ENCODE measurements around the gene DTNB. TPM values are rescaled to one million over a fixed set of nuclear protein-coding genes. Genes with fewer than 3 reads are reported as not detected.

Gene DTNB
- total and polyA plus RNA-seq, 2 donors (not counting 3 experiments of a cell fraction or from before 2014, with no cell fraction given): 11.5 to 17.0 TPM

DNA sequence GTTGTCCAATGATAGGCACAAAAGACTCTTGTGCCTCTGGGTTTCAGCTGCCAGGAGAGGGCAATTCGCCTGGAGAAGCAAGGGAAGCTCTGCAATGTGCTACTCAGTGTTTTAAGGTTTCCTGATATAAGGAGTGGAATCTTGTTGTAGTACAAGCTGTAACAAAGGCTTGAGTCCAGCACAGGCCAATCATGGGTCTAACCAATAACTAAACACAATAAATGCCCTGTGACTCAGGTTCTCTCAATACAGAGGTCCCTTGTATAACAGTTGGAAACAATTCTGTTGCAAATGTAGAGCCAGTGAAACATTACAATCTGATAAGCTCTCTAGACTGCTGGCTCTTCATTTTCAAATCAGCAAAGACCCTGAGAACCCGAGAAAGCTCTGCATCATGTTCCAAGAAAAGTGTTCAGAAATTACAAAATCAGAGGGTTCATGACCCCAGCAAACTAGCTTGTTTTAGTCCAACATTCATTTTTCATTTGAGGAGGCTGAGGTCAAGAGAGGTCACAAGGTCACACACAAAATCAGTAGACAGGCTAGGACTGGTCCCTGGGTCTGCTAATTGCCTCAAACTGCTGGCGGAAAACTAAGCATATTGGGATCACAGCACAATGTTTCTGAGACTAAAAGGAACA, 272.7 kb downstream of the DTNB start:
- no peak overlapping the region for H3K9ac ChIP-seq (replicated peaks; ENCODE audit: extremely low read depth, insufficient read depth, low read length)
- H3K27ac ChIP-seq (ENCODE audit: insufficient read depth, low read depth, low read length): no peak overlapping the region
- no TSS peak for BruUV-seq (replicated peaks)
- no peaks in the 10 kb centered on the region for H3K27me3 ChIP-seq (ENCODE audit: control insufficient read depth in 2 of 2, insufficient read depth in 2 of 2, low read length in 2 of 2)
- no peak for FAIRE-seq
- DNase-seq (ENCODE audit: low read depth, low spot score): no peak
- intact Hi-C loops (cut with micrococcal nuclease): no loop called here
- no peak overlapping the region for H3K4me2 ChIP-seq (ENCODE audit: insufficient read depth, low read length)
- no peaks in the 10 kb centered on the region for H3K79me2 ChIP-seq (ENCODE audit: control insufficient read depth, insufficient read depth, low read length)
- no peaks in the 10 kb centered on the region for H4K20me1 ChIP-seq (replicated peaks; ENCODE audit: control insufficient read depth, extremely low read depth, insufficient read depth, low read length)
- H3K36me3 ChIP-seq (ENCODE audit: control insufficient read depth in 2 of 2, extremely low read depth in 1 of 2, insufficient read depth in 2 of 2, low read length in 2 of 2): no peaks in the 10 kb centered on the region
- H3K4me3 ChIP-seq (replicated peaks in 1 of 3; ENCODE audit: insufficient read depth in 1 of 3, low read depth in 1 of 3, low read length in 3 of 3): no peak overlapping the region
- dilution Hi-C loops (cut with MboI; ENCODE audit: extremely low pct_ligation_motif_present, low sequenced_read_pairs): no loop called here
- no peaks in the 10 kb centered on the region for H3K9me3 ChIP-seq (replicated peaks; ENCODE audit: control insufficient read depth, insufficient read depth, low read length)
- no peaks in the 10 kb centered on the region for H3K9me1 ChIP-seq (replicated peaks; ENCODE audit: control insufficient read depth, extremely low read depth, insufficient read depth, low read length)
- TF ChIP-seq, protein P1, sequence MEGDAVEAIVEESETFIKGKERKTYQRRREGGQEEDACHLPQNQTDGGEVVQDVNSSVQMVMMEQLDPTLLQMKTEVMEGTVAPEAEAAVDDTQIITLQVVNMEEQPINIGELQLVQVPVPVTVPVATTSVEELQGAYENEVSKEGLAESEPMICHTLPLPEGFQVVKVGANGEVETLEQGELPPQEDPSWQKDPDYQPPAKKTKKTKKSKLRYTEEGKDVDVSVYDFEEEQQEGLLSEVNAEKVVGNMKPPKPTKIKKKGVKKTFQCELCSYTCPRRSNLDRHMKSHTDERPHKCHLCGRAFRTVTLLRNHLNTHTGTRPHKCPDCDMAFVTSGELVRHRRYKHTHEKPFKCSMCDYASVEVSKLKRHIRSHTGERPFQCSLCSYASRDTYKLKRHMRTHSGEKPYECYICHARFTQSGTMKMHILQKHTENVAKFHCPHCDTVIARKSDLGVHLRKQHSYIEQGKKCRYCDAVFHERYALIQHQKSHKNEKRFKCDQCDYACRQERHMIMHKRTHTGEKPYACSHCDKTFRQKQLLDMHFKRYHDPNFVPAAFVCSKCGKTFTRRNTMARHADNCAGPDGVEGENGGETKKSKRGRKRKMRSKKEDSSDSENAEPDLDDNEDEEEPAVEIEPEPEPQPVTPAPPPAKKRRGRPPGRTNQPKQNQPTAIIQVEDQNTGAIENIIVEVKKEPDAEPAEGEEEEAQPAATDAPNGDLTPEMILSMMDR (IDR thresholded peaks at IDR 0.05; ENCODE audit: extremely low read depth in 1 of 2, insufficient read depth in 1 of 2, low read depth in 1 of 2, low read length in 2 of 2): no peak
- TF ChIP-seq FOS (IDR thresholded peaks at IDR 0.05; ENCODE audit: borderline replicate concordance, insufficient read depth, low read length) (no peak), JUN (IDR thresholded peaks at IDR 0.05; ENCODE audit: borderline replicate concordance, insufficient read depth, insufficient read length, low read depth) (no peak), POLR2AphosphoS5 (IDR thresholded peaks at IDR 0.05; ENCODE audit: insufficient read depth, low read depth, low read length) (no peak), GATA2 (IDR thresholded peaks at IDR 0.05; ENCODE audit: insufficient read depth, insufficient read length, low read depth, low read length) (no peak), EZH2 (IDR thresholded peaks at IDR 0.05; ENCODE audit: borderline replicate concordance, low read depth, low read length, severe bottlenecking) (no peak), MYC (IDR thresholded peaks at IDR 0.05; ENCODE audit: low read depth, low read length) (no peak), POLR2A (IDR thresholded peaks at IDR 0.05; ENCODE audit: low read depth, low read length) (no peak)
- TF ChIP-seq, protein P2, sequence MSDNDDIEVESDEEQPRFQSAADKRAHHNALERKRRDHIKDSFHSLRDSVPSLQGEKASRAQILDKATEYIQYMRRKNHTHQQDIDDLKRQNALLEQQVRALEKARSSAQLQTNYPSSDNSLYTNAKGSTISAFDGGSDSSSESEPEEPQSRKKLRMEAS (IDR thresholded peaks at IDR 0.05; ENCODE audit: insufficient read depth, insufficient read length): no peak
- H3K4me1 ChIP-seq (ENCODE audit: control insufficient read depth, extremely low read depth, insufficient read depth, low read length): no peaks in the 10 kb centered on the region
- POLR2A ChIA-PET: no interaction called here
- CTCF ChIA-PET: interaction anchor here (1.6 kb wide), 1 partner anchor 39 kb away, joined by 4 read pairs; no protein-coding TSS in a partner anchor
- H2AFZ ChIP-seq (ENCODE audit: low read depth, low read length): no peak overlapping the region
